GM18508 (cell line): ENCODE results near the gene NUP214.

Experiments
- ATAC-seq: cut with Tn5 transposase; IDR thresholded peaks from one replicate; pipeline ENCODE4 v1.9.1; 2021; ENCODE audit warnings: moderate number of reproducible peaks; ENCODE audit not compliant: insufficient read depth, unreplicated experiment

Gene NUP214

GRCh38 chr9:131274674-131275331 lies 149.4 kb downstream of the NUP214 start:
- ATAC-seq = no peak

- ATAC-seq = no peak
These were observed 150.1 kb downstream of the NUP214 start for GRCh38 chr9:131275332-131276093.

GRCh38 chr9:131276094-131276888 lies 150.9 kb downstream of the NUP214 start, which contains the start of gene FAM78A:
Gene FAM78A (minus strand): TSS chr9:131276510. CDS start chr9:131276179, 331 bp downstream.
- no peak for ATAC-seq

- ATAC-seq = no peak
These were observed 151.5 kb downstream of the NUP214 start for GRCh38 chr9:131276891-131277286.

- no peak for ATAC-seq
These were observed 152.0 kb downstream of the NUP214 start for GRCh38 chr9:131277287-131277909.

GRCh38 chr9:131277910-131278701 lies 152.7 kb downstream of the NUP214 start:
- ATAC-seq = no peak

- ATAC-seq = no peak
These were observed 153.3 kb downstream of the NUP214 start for GRCh38 chr9:131278702-131279111.

- no peak for ATAC-seq
These were observed 153.9 kb downstream of the NUP214 start for GRCh38 chr9:131279196-131279862.

GRCh38 chr9:131279863-131280570 lies 154.6 kb downstream of the NUP214 start:
- no peak for ATAC-seq

GRCh38 chr9:131280660-131281059 lies 155.3 kb downstream of the NUP214 start:
- ATAC-seq = no peak

GRCh38 chr9:131281119-131281965 lies 156.0 kb downstream of the NUP214 start:
- no peak for ATAC-seq

GRCh38 chr9:131282175-131282574 lies 156.8 kb downstream of the NUP214 start:
- no peak for ATAC-seq

- ATAC-seq = no peak
These were observed 157.5 kb downstream of the NUP214 start for GRCh38 chr9:131282688-131283422.
